AG08396 (cell line): ENCODE data around the gene ULK2.
"Not testable (repeated sequence)": the region's sequence is repeated elsewhere in the genome, so short reads cannot be mapped to it uniquely, and the experiment has no call there.

Experiments
- DNase-seq: peaks from one replicate; pipeline ENCODE4 v3.0.0; 2012; ENCODE audit warnings: low spot score, mixed read lengths

Gene ULK2

GRCh38 chr17:19865021-19865420 is 2.7 kb downstream of the ULK2 start:
- DNase-seq, result no peak

GRCh38 chr17:19860647-19861177 is 7.0 kb downstream of the ULK2 start:
- DNase-seq, result not testable (repeated sequence)

- no peak for DNase-seq
Measured at GRCh38 chr17:19857640-19858039, 10.1 kb downstream of the ULK2 start.

- no peak for DNase-seq
Measured at GRCh38 chr17:19833914-19834313, 33.8 kb downstream of the ULK2 start.

- DNase-seq, result no peak
Measured at GRCh38 chr17:19830061-19830460, 37.7 kb downstream of the ULK2 start.

- DNase-seq, result peak; percentile 9
Measured at GRCh38 chr17:19812407-19812806, 55.3 kb downstream of the ULK2 start.

- peak; percentile 15 for DNase-seq
Measured at GRCh38 chr17:19805006-19805405, 62.7 kb downstream of the ULK2 start.

GRCh38 chr17:19800571-19800970 is 67.2 kb downstream of the ULK2 start:
- no peak for DNase-seq

GRCh38 chr17:19799796-19800195 is 67.9 kb downstream of the ULK2 start:
- no peak for DNase-seq

GRCh38 chr17:19796457-19796856 is 71.3 kb downstream of the ULK2 start:
- DNase-seq, result no peak

- no peak for DNase-seq
Measured at GRCh38 chr17:19791918-19792550, 75.7 kb downstream of the ULK2 start.

GRCh38 chr17:19787733-19788357 is 79.9 kb downstream of the ULK2 start:
- DNase-seq, result no peak

GRCh38 chr17:19785854-19786253 is 81.9 kb downstream of the ULK2 start:
- DNase-seq, result no peak

- no peak for DNase-seq
Measured at GRCh38 chr17:19781488-19782458, 86.0 kb downstream of the ULK2 start.

GRCh38 chr17:19780846-19781245 is 86.9 kb downstream of the ULK2 start:
- DNase-seq, result no peak

- DNase-seq, result no peak
Measured at GRCh38 chr17:19773534-19773933, 94.2 kb downstream of the ULK2 start.

- DNase-seq, result no peak
Measured at GRCh38 chr17:19771971-19772630, 95.6 kb downstream of the ULK2 start.

GRCh38 chr17:19770985-19771735 is 96.6 kb downstream of the ULK2 start:
- DNase-seq, result no peak

GRCh38 chr17:19769946-19770652 is 97.6 kb downstream of the ULK2 start:
- DNase-seq, result peak; percentile 56

- DNase-seq, result no peak
Measured at GRCh38 chr17:19768046-19768782, 99.5 kb downstream of the ULK2 start.
